Thoracic aorta endothelial cell (primary cell): ENCODE data around the gene SLC18A2. TPM values are rescaled to one million over a fixed set of nuclear protein-coding genes. Genes with fewer than 3 reads are reported as not detected.

Experiments
- total RNA-seq: library from RNA; depleted of rRNA; stranded (reverse); fragments of >200 nt; gene quantifications from 2 replicates; pipeline ENCODE4 v1.2.3, GENCODE V29; 2012

Gene SLC18A2
- under 0.01 TPM in 1 of 2 replicates, not detected in the other for total RNA-seq

GRCh38 chr10:117240621-117241529 is at the start of gene SLC18A2:
TSS of gene SLC18A2 (plus strand) at chr10:117241114. CDS start at chr10:117241694, 580 bp downstream.

GRCh38 chr10:117197189-117197588 is 43.7 kb upstream of the SLC18A2 start, which contains the start of gene KCNK18:
TSS of gene KCNK18 (plus strand) at chr10:117197489. CDS start at chr10:117197489, 0 bp downstream.

Other genes with a start within 250 kb of the SLC18A2 start
- 20.7 and 26.2 TPM in 2 replicates for gene SHTN1, start 235.9 kb upstream of the SLC18A2 start, total RNA-seq
- gene VAX1, start 102.8 kb upstream of the SLC18A2 start, total RNA-seq: not detected in 2 replicates
- not detected in 2 replicates for gene KCNK18, start 43.6 kb upstream of the SLC18A2 start, total RNA-seq
- 35.0 and 40.7 TPM in 2 replicates for gene PDZD8, start 134.3 kb downstream of the SLC18A2 start, total RNA-seq